Measurements from ENCODE around the gene RHOJ. TPM values are rescaled to one million over a fixed set of nuclear protein-coding genes. Genes with fewer than 3 reads are reported as not detected.

Gene RHOJ
- 0.07 TPM in 1 of 2 replicates, not detected in the other for total RNA-seq

GRCh38 chr14:63204407-63205043 is at the start of gene RHOJ:
TSS of gene RHOJ (plus strand) at chr14:63204443. CDS start at chr14:63204870, 427 bp downstream.

GRCh38 chr14:63318835-63319234 is 114.6 kb downstream of the RHOJ start, which contains the start of gene GPHB5:
TSS of gene GPHB5 (minus strand) at chr14:63318935. CDS start at chr14:63317849, 1,086 bp downstream.

Other genes starting within 250 kb of the RHOJ start
- gene KCNH5, start 159.0 kb upstream of the RHOJ start, total RNA-seq = not detected in 2 replicates
- gene GPHB5, start 114.5 kb downstream of the RHOJ start, total RNA-seq = not detected in 2 replicates

Measured in nasal cavity respiratory epithelium epithelial cell of viscerocranial mucosa (primary cell).